T-helper 9 cell (primary cell): ENCODE results near the gene FLCN.

Experiments
- DNase-seq: peaks from one replicate; pipeline ENCODE4 v3.0.0-alpha.2; 2020

Gene FLCN

GRCh38 chr17:17235212-17236174, 1.5 kb downstream of the FLCN start:
- no peak for DNase-seq

- DNase-seq, result no peak
Measured at GRCh38 chr17:17232303-17232621, 4.7 kb downstream of the FLCN start.

GRCh38 chr17:17231621-17232302, 5.2 kb downstream of the FLCN start:
- no peak for DNase-seq

GRCh38 chr17:17229416-17230384, 7.3 kb downstream of the FLCN start:
- no peak for DNase-seq

GRCh38 chr17:17228521-17229279, 8.3 kb downstream of the FLCN start:
- DNase-seq, result no peak

GRCh38 chr17:17227608-17228520, 9.1 kb downstream of the FLCN start:
- DNase-seq, result no peak

- no peak for DNase-seq
Measured at GRCh38 chr17:17226451-17227265, 10.3 kb downstream of the FLCN start.

DNA sequence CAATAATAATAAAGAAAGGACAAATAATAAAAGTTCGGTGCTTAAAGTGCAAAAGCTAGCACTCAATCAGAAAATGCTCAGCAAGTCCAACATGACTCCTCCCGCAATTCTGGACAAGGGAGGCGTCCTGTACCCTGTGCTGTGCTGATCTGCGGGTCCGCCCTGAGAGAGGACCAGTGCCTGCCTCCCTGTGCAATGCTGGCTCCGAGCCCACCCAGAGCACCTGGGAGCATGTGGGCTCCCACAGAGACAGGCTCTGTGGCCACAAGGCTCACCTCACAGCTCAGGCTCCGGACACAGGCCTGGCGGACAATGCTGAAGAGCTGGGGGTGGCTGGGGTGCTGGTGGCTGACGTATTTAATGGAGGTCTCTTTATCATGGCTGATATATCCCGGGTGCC, 11.1 kb downstream of the FLCN start:
- DNase-seq, result no peak

DNA sequence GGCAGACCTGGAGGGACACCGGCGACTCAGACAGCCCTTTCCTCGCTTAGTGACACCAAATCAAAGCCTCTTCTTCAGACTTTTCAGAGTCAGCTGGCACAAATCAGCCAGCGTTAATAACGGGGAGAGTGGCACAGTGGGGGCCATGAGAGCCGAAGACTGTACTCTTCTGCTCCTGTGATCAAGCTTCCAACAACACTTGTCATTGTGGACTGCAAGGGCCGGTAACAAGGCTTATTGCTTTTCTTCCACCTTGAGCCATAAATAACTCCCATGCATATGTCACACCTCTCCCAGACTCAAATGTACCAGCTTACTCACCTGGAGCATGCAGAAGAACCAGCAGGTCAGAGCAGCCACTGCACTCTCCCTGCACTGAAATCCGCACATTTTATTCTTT, 12.8 kb downstream of the FLCN start:
- DNase-seq, result no peak

DNA sequence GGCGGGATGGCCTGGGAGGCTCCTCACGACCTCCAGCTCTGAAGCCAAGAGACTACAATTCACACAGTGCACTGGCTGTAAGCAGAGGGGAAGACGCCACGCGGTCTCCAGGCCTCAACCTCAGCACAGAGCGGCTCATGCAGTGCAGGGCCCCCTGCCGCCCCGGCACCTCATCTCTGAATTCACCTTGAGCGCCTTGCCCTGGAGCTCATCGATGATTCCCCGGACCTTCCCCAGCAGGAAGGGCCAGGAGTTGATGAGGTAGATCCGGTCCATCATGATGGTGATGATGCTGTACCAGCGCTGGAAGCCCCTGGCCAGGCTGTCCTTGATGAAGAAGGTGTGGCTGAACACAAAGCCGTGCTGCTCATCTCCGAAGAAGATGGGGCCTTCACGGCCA, 13.2 kb downstream of the FLCN start:
- no peak for DNase-seq

DNA sequence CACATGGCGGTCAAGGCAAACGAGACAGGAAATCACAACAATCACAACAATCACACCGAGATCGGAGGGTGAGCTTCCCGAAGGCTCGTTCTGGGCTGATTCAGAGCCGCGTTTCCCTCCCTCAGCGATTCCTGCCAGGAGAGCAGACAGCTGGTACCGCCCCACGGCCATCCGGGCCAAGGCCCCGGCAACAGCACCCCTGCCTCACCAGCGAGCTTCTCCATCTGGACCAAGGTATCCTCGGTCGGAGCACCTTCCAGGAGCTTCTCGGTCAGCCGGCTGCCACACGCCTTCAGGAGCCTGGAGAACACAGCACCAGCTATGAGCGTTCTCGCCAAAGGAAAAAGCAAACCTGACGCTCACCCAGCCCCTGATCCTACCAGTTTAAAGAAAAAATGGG, 15.6 kb downstream of the FLCN start:
- no peak for DNase-seq

- DNase-seq, result no peak
Measured at GRCh38 chr17:17220529-17220928, 16.4 kb downstream of the FLCN start.

DNA sequence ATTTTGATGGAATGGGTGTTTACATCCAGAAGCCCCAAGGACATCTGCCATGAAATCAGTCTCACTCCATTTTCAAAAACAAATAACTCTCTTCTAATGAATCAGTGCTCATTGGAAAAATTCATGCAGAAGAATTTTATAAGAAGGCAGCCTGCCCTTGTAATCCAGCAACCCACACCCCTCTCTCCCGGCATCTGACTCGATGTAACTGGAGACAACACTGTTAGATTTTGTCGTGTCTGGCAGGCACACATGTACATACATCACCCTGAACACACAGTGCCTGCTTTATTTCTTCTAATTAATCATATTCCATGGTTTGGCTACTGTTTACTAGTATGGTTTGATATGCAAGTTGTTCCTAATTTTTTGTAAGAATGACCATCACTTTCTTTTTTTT, 19.0 kb downstream of the FLCN start:
- DNase-seq, result no peak

DNA sequence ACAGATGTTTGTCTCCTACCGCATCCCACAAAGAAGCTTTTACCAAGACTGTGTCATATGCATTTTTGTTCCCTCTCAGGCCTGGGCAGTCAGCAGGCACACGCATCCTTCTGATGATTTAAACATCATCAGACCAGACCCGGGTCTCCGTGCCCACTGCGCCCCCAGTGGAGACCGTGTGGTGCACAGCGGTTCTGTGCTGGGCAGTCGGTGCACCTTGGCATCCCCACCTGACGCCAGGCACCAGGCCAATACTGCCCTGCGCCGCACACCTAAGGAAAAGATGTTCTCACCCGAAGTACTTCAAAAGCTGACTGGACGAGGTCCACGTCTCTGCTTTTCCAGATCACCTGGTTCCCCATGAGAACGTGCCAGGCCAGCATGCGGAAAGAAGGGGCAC, 20.2 kb downstream of the FLCN start:
- DNase-seq, result no peak

- no peak for DNase-seq
Measured at GRCh38 chr17:17216236-17216635, 20.7 kb downstream of the FLCN start.

DNA sequence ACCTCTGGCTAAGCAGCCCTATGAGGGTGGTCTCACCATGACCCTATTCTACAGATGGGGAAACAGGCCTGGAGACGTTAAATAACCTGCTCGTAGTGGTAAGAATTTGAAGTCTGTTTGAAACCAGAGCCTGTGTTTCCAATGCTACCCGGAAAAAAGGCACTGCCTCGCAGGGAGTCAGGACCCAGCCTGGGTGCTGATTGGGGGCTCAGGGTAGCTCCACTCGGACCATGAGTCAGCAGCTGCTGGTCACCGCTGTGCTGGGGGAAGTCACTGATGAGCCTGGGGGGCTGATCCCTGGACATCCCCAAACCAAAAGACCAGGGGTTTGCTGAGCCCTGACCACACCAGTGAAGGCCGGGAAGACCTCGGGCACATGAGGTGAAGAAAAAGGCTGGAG, 21.4 kb downstream of the FLCN start:
- DNase-seq, result no peak

- no peak for DNase-seq
Measured at GRCh38 chr17:17214646-17215436, 22.1 kb downstream of the FLCN start.

DNA sequence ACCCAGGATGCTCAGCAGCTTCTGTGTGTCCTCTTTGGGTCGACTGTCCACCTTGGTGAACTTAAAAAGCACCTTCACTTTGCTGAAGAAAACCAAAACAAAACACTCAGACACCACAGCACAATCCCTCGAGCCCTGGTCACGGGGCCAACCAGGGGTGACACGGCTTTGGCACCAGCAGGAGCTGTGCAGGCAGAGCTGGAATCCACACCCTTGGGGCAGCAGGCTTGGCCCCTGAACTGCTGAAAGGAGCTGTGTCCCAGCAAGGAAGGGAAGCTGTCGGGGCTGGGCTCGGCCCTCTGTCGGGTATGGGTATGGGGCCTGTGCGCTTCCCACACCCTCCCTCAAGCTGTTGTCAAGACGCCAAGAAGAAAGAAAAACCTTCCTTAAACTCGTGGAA, 23.2 kb downstream of the FLCN start:
- DNase-seq, result no peak

DNA sequence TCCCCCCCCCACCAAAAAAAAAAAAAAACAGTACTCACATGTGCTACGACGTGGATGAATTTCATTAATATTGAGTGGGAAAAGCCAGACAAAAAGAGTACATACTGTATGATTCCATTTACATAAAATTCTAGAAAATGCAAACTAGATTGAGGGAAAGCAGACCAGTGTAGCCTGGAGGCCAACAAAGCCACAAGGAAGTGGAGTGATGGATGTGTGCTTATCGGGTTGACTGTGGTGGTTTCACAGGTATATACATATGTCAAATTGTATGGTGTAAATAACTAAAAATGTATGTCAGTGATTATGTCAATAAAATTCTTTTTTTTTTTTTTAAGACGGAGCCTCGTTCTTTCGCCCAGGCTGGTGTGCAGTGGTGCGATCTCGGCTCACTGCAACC, 29.0 kb downstream of the FLCN start:
- DNase-seq, result no peak
